HepG2 (cell line): ENCODE measurements around the gene KLHL7. TPM values are rescaled to one million over a fixed set of nuclear protein-coding genes. Genes with fewer than 3 reads are reported as not detected.

Experiments used
- HOMEZ ChIP-seq: IDR thresholded peaks from 2 replicates; pipeline ENCODE4 v1.6.1; 2016; ENCODE audit warnings: low read depth
- MIER3 ChIP-seq: IDR thresholded peaks from 2 replicates; pipeline ENCODE4 v1.6.1; 2016; ENCODE audit warnings: missing compliant biosample characterization, borderline replicate concordance
- RNF219 ChIP-seq: sonication (generic); formaldehyde crosslinking; IDR thresholded peaks from 2 replicates; pipeline ENCODE4 v1.5.0; 2020; ENCODE audit warnings: mild to moderate bottlenecking, missing genetic modification reagents
- SMAD1 ChIP-seq: sonication (generic); formaldehyde crosslinking; IDR thresholded peaks from 2 replicates; pipeline ENCODE4 v1.4.0; 2020; ENCODE audit warnings: missing genetic modification reagents, low read depth, mild to moderate bottlenecking, borderline replicate concordance
- SP140L ChIP-seq: sonication (generic); formaldehyde crosslinking; IDR thresholded peaks from 2 replicates; pipeline ENCODE4 v1.4.0; 2020; ENCODE audit warnings: missing genetic modification reagents, borderline replicate concordance
- USF2 ChIP-seq, 2 experiments: sonication (generic) in 1 of 2; formaldehyde crosslinking in 1 of 2; IDR thresholded peaks; 2 replicates each; pipeline versions ENCODE4 v1.5.1 to v1.6.1; 2011 to 2020; ENCODE audit warnings: borderline replicate concordance in 1 of 2, low read depth in 1 of 2, low read length in 1 of 2, mild to moderate bottlenecking in 1 of 2, missing genetic modification reagents in 1 of 2, moderate library complexity in 1 of 2
- XBP1 ChIP-seq: sonication (generic); formaldehyde crosslinking; IDR thresholded peaks from 2 replicates; pipeline ENCODE4 v1.5.0; 2020; ENCODE audit warnings: missing genetic modification reagents
- ZNF101 ChIP-seq: sonication (generic); formaldehyde crosslinking; IDR thresholded peaks from 2 replicates; pipeline ENCODE4 v1.4.0; 2020; ENCODE audit warnings: mild to moderate bottlenecking, low read depth, missing genetic modification reagents, borderline replicate concordance
- ZNF317 ChIP-seq: sonication (generic); formaldehyde crosslinking; IDR thresholded peaks from 2 replicates; pipeline ENCODE4 v1.5.0; 2020; ENCODE audit warnings: mild to moderate bottlenecking, missing genetic modification reagents
- ZNF333 ChIP-seq: sonication (generic); formaldehyde crosslinking; IDR thresholded peaks from 2 replicates; pipeline ENCODE4 v1.4.0; 2020; ENCODE audit warnings: mild to moderate bottlenecking, missing genetic modification reagents, borderline replicate concordance
- ZNF776 ChIP-seq: sonication (generic); formaldehyde crosslinking; IDR thresholded peaks from 2 replicates; pipeline ENCODE4 v1.4.0; 2020; ENCODE audit warnings: mild to moderate bottlenecking, missing genetic modification reagents
- ZNF777 ChIP-seq: sonication (generic); formaldehyde crosslinking; IDR thresholded peaks from 2 replicates; pipeline ENCODE4 v1.4.0; 2020; ENCODE audit warnings: missing genetic modification reagents
- ZSCAN9 ChIP-seq: IDR thresholded peaks from 2 replicates; pipeline ENCODE4 v1.6.1; 2016; ENCODE audit warnings: borderline replicate concordance
- polyA plus RNA-seq, 8 experiments: library from polyadenylated mRNA; depleted of rRNA in 3 of 8; stranded (reverse) in 7 of 8; unstranded in 1 of 8; fragments of >200 nt; fragmentation: Illumina TruSeq in 4 of 8; extraction: Trizol in 4 of 8; gene quantifications; 2 replicates each; pipeline versions ENCODE4 v1.2.1 to v1.2.3, GENCODE V29; 2011 to 2016; ENCODE audit warnings: low read depth in 4 of 8, missing spikeins in 1 of 8, mixed read lengths in 1 of 8; ENCODE audit not compliant: insufficient read depth in 1 of 8
- total RNA-seq, 5 experiments: library from RNA; depleted of rRNA; stranded (reverse); fragments of >200 nt; fragmentation: Illumina TruSeq; extraction: Trizol; gene quantifications; 2 replicates each; pipeline ENCODE4 v1.2.3, GENCODE V29; 2016; ENCODE audit warnings: low read depth in 1 of 5

Gene KLHL7
- total and polyA plus RNA-seq, 2 of the 13 experiments (the other 11 are each of a cell fraction or from before 2014, with no cell fraction given), result 16.2 to 34.4 TPM

GRCh38 chr7:23106057-23106822 is 655 bp downstream of the KLHL7 start (continued):
- TF ChIP-seq SP140L, result no peak
- 0 out of 2 replicates have a peak, but pooled peaks have one; percentile 73 for TF ChIP-seq ZNF317
- no peak for TF ChIP-seq SMAD1 (CRISPR knock-in tag)
- TF ChIP-seq ZNF333 (CRISPR knock-in tag), result no peak
- no peak for TF ChIP-seq ZSCAN9 (CRISPR knock-in tag)
- TF ChIP-seq ZNF777 (CRISPR knock-in tag), result peak; percentile 79
- 0 out of 2 replicates have a peak, but pooled peaks have one; percentile 50 for TF ChIP-seq ZNF776 (CRISPR knock-in tag)
- no peak for TF ChIP-seq ZNF101 (CRISPR knock-in tag)
- no peak for TF ChIP-seq XBP1 (CRISPR knock-in tag)
- TF ChIP-seq HOMEZ (CRISPR knock-in tag), result no peak
- TF ChIP-seq USF2 (IDR thresholded peaks at IDR 0.05; ENCODE audit: low read depth, low read length), result no peak
- no peak for TF ChIP-seq USF2 (CRISPR knock-in tag; IDR thresholded peaks at IDR 0.05; ENCODE audit: borderline replicate concordance)
- no peak for TF ChIP-seq MIER3 (CRISPR knock-in tag)
- no peak for TF ChIP-seq RNF219
